Panc1 (cell line): ENCODE results near the gene LNX1.

Experiments used
- CTCF ChIP-seq: fragments of 450-650 bp; IDR thresholded peaks from 2 replicates; pipeline ENCODE4 v1.5.1; 2017; ENCODE audit warnings: mild to moderate bottlenecking
- POLR2AphosphoS5 ChIP-seq: IDR thresholded peaks from 2 replicates; pipeline ENCODE4 v1.6.1; 2012; ENCODE audit warnings: mild to moderate bottlenecking, low read depth, low read length, moderate library complexity
- REST ChIP-seq, 2 experiments: IDR thresholded peaks; 2 replicates each; pipeline ENCODE4 v1.6.1; 2011 to 2012; ENCODE audit warnings: low read depth in 2 of 2, control low read depth in 1 of 2, low read length in 1 of 2, mild to moderate bottlenecking in 1 of 2, moderate library complexity in 1 of 2; ENCODE audit not compliant: insufficient read depth in 1 of 2
- SIN3A ChIP-seq: IDR thresholded peaks from 2 replicates; pipeline ENCODE4 v1.6.1; 2012; ENCODE audit warnings: low read depth, mild to moderate bottlenecking, low read length, moderate library complexity, borderline replicate concordance; ENCODE audit not compliant: insufficient read depth
- TCF7L2 ChIP-seq: IDR thresholded peaks from 2 replicates; pipeline ENCODE4 v1.6.1; 2011; ENCODE audit warnings: mild to moderate bottlenecking, low read depth, low read length, inconsistent platforms

GRCh38 chr4:53477636-53478035 is 113.7 kb downstream of the LNX1 start:
- TF ChIP-seq CTCF: no peak
- no peak for TF ChIP-seq POLR2AphosphoS5
- TF ChIP-seq REST (IDR thresholded peaks at IDR 0.05; ENCODE audit: insufficient read depth in 1 of 2, low read depth in 2 of 2, low read length in 1 of 2): no peak
- no peak for TF ChIP-seq SIN3A
- no peak for TF ChIP-seq TCF7L2
